Loucy (cell line): ENCODE data around the gene KDM2B.

ENCODE experiments used
- CTCF ChIP-seq: fragments of 200-600 bp; sonication (generic); conservative IDR thresholded peaks from 2 replicates; pipeline ENCODE4 v1.5.1; 2014; ENCODE audit warnings: mild to moderate bottlenecking, antibody characterized with exemption, low read length
- EZH2phosphoT487 ChIP-seq: fragments of 200-600 bp; IDR thresholded peaks from 2 replicates; pipeline ENCODE4 v1.6.1; 2018; ENCODE audit warnings: antibody characterized with exemption, mild to moderate bottlenecking, moderate library complexity, borderline replicate concordance

- TF ChIP-seq CTCF (no peak), EZH2phosphoT487 (no peak)
Measured at GRCh38 chr12:121423253-121423652, 157.6 kb downstream of the KDM2B start.
